Raji (cell line): ENCODE data around the gene GREB1L.

Experiments used
- POLR2A ChIP-seq: IDR thresholded peaks from 2 replicates; pipeline ENCODE4 v1.6.1; 2011; ENCODE audit warnings: low read depth, low read length, control low read depth; ENCODE audit not compliant: insufficient read depth

GREB1L gene

GRCh38 chr18:21321711-21322110 lies 79.7 kb downstream of the GREB1L start:
- no peak for TF ChIP-seq POLR2A

- no peak for TF ChIP-seq POLR2A
Observed at GRCh38 chr18:21327101-21327500, 85.1 kb downstream of the GREB1L start.

GRCh38 chr18:21330122-21330701 lies 88.2 kb downstream of the GREB1L start:
- TF ChIP-seq POLR2A, result no peak

GRCh38 chr18:21331065-21331464 lies 89.0 kb downstream of the GREB1L start:
- TF ChIP-seq POLR2A, result no peak

- TF ChIP-seq POLR2A, result no peak
Observed at GRCh38 chr18:21335927-21336488, 94.0 kb downstream of the GREB1L start.

- TF ChIP-seq POLR2A, result no peak
Observed at GRCh38 chr18:21336846-21337245, 94.8 kb downstream of the GREB1L start.

- no peak for TF ChIP-seq POLR2A
Observed at GRCh38 chr18:21341141-21341540, 99.1 kb downstream of the GREB1L start.

GRCh38 chr18:21342372-21342771 lies 100.3 kb downstream of the GREB1L start:
- TF ChIP-seq POLR2A, result no peak

GRCh38 chr18:21344860-21345259 lies 102.8 kb downstream of the GREB1L start:
- no peak for TF ChIP-seq POLR2A

GRCh38 chr18:21345840-21346239 lies 103.8 kb downstream of the GREB1L start:
- no peak for TF ChIP-seq POLR2A

- TF ChIP-seq POLR2A, result no peak
Observed at GRCh38 chr18:21359746-21360145, 117.7 kb downstream of the GREB1L start.

GRCh38 chr18:21361307-21361880 lies 119.4 kb downstream of the GREB1L start:
- no peak for TF ChIP-seq POLR2A

GRCh38 chr18:21362831-21363230 lies 120.8 kb downstream of the GREB1L start:
- no peak for TF ChIP-seq POLR2A

- TF ChIP-seq POLR2A, result no peak
Observed at GRCh38 chr18:21363348-21363747, 121.3 kb downstream of the GREB1L start.

GRCh38 chr18:21364471-21364870 lies 122.4 kb downstream of the GREB1L start:
- no peak for TF ChIP-seq POLR2A

- no peak for TF ChIP-seq POLR2A
Observed at GRCh38 chr18:21366896-21367295, 124.9 kb downstream of the GREB1L start.

GRCh38 chr18:21369146-21369545 lies 127.1 kb downstream of the GREB1L start:
- no peak for TF ChIP-seq POLR2A
